ENCODE measurements around the gene C11orf54. TPM values are rescaled to one million over a fixed set of nuclear protein-coding genes. Genes with fewer than 3 reads are reported as not detected.

C11orf54 gene
- total and polyA plus RNA-seq, 2 experiments from 2014 or later: 23.5 to 28.8 TPM

DNA sequence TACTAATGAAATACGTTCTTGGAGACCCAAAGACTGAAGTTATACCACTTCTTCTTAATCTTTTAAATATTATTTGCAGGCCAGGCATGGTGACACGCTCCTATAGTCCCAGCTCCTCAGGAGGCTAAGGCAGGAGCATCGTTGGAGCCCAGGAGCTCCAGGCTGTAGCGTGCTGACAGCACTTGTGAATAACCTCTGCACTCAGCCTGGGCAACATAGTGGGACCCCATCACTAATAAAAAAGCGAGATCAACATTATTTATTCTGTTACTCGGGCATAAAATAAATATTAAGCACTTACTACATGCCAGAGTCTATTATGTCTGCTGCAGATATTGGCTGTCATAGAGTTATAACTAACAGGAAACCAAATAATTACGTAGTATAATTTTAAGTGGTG, 41.9 kb downstream of the C11orf54 start:
- no peak overlapping the region for H3K27ac ChIP-seq

DNA sequence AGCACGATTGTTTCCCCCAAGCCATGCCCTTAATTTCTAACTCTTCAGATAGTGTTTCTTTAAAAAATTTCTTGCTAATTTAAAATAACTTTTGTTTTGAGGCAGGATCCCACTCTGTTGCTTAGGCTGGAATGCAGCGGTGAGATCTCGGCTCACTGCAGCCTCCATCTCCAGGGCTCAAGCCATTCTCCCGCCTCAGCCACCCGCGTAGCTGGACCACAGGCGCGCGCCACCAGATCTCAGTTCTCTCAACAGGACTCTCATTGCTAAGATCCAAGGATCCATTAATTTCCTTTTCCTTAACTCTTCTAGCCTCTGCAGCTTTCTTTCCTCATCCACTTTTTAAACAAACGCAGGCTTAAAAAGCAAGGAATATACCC, 42.3 kb downstream of the C11orf54 start:
- Histone ChIP-seq H3K27ac (peak overlapping the region; percentile 98), H3K9me3 (ENCODE audit: low read depth) (no peaks in the 10 kb centered on the region), H3K27me3 (no peaks in the 10 kb centered on the region), H3K4me1 (ENCODE audit: low read depth) (peaks cover 14% of the 10 kb centered on the region), H3K4me3 (peak overlapping the region; percentile 99), H3K36me3 (peaks cover 8% of the 10 kb centered on the region)
- TF ChIP-seq, protein P1, sequence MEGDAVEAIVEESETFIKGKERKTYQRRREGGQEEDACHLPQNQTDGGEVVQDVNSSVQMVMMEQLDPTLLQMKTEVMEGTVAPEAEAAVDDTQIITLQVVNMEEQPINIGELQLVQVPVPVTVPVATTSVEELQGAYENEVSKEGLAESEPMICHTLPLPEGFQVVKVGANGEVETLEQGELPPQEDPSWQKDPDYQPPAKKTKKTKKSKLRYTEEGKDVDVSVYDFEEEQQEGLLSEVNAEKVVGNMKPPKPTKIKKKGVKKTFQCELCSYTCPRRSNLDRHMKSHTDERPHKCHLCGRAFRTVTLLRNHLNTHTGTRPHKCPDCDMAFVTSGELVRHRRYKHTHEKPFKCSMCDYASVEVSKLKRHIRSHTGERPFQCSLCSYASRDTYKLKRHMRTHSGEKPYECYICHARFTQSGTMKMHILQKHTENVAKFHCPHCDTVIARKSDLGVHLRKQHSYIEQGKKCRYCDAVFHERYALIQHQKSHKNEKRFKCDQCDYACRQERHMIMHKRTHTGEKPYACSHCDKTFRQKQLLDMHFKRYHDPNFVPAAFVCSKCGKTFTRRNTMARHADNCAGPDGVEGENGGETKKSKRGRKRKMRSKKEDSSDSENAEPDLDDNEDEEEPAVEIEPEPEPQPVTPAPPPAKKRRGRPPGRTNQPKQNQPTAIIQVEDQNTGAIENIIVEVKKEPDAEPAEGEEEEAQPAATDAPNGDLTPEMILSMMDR (IDR thresholded peaks at IDR 0.05; ENCODE audit: low read depth, low read length): no peak
- DNase-seq (ENCODE audit: low read depth in 1 of 2, low spot score in 1 of 2): no peak

More for the DNA sequence above, 41.9 kb downstream of the C11orf54 start:
- Histone ChIP-seq H3K4me1 (ENCODE audit: low read depth) (peaks cover 14% of the 10 kb centered on the region), H3K27me3 (no peaks in the 10 kb centered on the region), H3K9me3 (ENCODE audit: low read depth) (no peaks in the 10 kb centered on the region), H3K36me3 (peaks cover 6% of the 10 kb centered on the region), H3K4me3 (peak overlapping the region; percentile 99)
- TF ChIP-seq, protein P1 (IDR thresholded peaks at IDR 0.05; ENCODE audit: low read depth, low read length): no peak
- DNase-seq (ENCODE audit: low read depth in 1 of 2, low spot score in 1 of 2): no peak

DNA sequence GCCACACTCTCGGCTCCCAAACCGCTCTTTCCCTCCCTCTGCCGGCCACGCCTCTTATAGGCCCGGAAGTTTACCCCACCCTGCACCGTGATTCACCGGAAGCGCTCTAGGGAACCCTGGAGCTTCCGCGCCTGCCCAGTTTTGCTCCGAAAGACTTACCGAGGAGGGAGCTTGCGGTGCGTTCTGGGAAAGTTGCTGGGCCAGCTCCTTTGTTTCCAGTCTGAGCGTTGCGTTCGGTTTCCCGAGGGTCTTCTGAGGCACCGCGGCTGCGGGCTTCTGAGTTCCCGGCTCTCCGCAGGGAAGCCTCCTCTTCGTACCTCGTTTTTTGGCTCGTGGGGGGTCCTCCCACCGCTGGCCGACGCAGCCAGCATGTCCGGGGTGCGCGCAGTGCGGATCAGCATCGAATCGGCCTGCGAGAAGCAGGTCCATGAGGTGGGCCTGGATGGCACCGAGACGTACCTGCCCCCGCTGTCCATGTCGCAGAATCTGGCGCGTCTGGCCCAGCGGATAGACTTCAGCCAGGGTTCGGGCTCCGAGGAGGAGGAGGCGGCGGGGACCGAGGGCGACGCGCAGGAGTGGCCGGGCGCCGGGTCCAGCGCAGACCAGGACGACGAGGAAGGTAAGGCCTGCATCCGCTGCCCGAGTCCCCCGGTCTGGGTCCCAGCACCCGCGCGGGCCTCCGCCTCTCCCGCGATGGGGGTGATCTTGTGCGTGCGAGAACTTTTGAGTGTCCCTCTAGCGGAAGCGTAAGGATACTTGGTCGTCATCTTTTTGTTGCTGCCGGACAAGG, 42.9 kb downstream of the C11orf54 start, which contains the start of gene MED17:
TSS of gene MED17 (plus strand) at position 138 of the 790 bp plus-strand sequence. CDS start at position 370, 232 bp downstream.
- Histone ChIP-seq H3K4me1 (ENCODE audit: low read depth) (peaks cover 14% of the 10 kb centered on the region), H3K27me3 (no peaks in the 10 kb centered on the region), H3K4me3 (peak within 1 kb of the TSS; percentile 99), H3K27ac (peak within 1 kb of the TSS; percentile 98), H3K36me3 (peaks cover 14% of the 10 kb centered on the region), H3K9me3 (ENCODE audit: low read depth) (no peaks in the 10 kb centered on the region)
- DNase-seq (ENCODE audit: low read depth in 1 of 2, low spot score in 1 of 2): peak; percentile 93 to 96
- TF ChIP-seq, protein P1 (IDR thresholded peaks at IDR 0.05; ENCODE audit: low read depth, low read length): peak; percentile 47

DNA sequence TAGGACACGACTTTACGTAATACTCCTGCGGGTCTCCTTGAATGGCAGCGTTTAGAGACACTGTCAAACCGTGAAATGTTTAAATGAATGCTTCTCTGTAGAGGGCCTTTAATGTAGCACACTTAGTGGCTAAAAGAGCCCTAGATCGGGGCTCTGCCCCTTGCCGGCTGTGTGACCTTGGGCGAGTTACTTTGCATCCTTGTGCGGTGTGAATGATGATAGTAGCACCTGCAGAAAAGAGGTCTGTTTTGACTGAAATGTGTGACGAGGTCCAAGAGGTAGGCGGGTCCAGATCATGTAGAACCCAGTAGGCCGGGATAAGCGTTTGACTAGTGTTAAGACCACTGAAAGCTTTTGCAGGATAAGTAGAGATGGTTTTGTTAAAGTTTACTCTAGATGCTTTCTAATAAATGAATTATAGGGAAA, 43.5 kb downstream of the C11orf54 start:
- peak overlapping the region; percentile 99 for H3K4me3 ChIP-seq
- H3K4me1 ChIP-seq (ENCODE audit: low read depth): peaks cover 14% of the 10 kb centered on the region
- TF ChIP-seq, protein P1 (IDR thresholded peaks at IDR 0.05; ENCODE audit: low read depth, low read length): no peak
- H3K27ac ChIP-seq: peak overlapping the region; percentile 98
- no peaks in the 10 kb centered on the region for H3K9me3 ChIP-seq (ENCODE audit: low read depth)
- no peaks in the 10 kb centered on the region for H3K27me3 ChIP-seq
- peak; percentile 12 to 18 for DNase-seq (ENCODE audit: low read depth in 1 of 2, low spot score in 1 of 2)
- H3K36me3 ChIP-seq: peaks cover 17% of the 10 kb centered on the region

DNA sequence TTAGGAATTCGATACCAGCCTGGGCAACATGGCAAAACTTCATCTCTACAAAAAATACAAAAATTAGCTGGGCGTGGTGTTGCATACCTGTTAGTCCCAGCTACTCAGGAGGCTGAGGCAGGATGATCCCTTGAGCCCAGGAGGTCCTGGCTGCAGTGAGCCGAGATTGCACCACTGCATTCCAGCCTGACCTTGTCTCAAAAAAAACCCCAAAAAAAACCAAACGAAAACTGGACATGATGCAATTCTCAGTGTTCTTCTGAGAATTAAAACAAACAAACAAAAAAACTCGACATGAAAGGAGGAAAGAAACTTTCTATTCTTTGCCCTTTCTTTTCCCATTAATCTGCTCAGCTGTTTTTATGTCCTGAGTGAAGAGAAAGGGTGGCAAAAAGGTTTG, 50.0 kb downstream of the C11orf54 start:
- Histone ChIP-seq H3K4me3 (no peak overlapping the region), H3K36me3 (peaks cover 80% of the 10 kb centered on the region), H3K27me3 (no peaks in the 10 kb centered on the region), H3K4me1 (ENCODE audit: low read depth) (peaks cover 2% of the 10 kb centered on the region), H3K27ac (no peak overlapping the region), H3K9me3 (ENCODE audit: low read depth) (no peaks in the 10 kb centered on the region)
- peak in 1 of 2 donors; percentile 47 for DNase-seq (ENCODE audit: low read depth in 1 of 2, low spot score in 1 of 2)
- TF ChIP-seq, protein P1 (IDR thresholded peaks at IDR 0.05; ENCODE audit: low read depth, low read length): no peak
